SK-N-DZ (cell line): Measurements from ENCODE around the gene GHDC. TPM values are rescaled to one million over a fixed set of nuclear protein-coding genes. Genes with fewer than 3 reads are reported as not detected.
"Not testable (repeated sequence)": the region's sequence is repeated elsewhere in the genome, so short reads cannot be mapped to it uniquely, and the experiment has no call there.

Source experiments
- DNase-seq: peaks from one replicate; pipeline ENCODE4 v3.0.0-alpha.2; 2015; ENCODE audit warnings: low spot score
- polyA plus RNA-seq, 2 experiments: library from polyadenylated mRNA; depleted of rRNA; stranded (reverse); fragments of >200 nt; gene quantifications; 2 replicates each; pipeline ENCODE4 v1.2.3, GENCODE V29; 2014

GHDC gene, protein sequence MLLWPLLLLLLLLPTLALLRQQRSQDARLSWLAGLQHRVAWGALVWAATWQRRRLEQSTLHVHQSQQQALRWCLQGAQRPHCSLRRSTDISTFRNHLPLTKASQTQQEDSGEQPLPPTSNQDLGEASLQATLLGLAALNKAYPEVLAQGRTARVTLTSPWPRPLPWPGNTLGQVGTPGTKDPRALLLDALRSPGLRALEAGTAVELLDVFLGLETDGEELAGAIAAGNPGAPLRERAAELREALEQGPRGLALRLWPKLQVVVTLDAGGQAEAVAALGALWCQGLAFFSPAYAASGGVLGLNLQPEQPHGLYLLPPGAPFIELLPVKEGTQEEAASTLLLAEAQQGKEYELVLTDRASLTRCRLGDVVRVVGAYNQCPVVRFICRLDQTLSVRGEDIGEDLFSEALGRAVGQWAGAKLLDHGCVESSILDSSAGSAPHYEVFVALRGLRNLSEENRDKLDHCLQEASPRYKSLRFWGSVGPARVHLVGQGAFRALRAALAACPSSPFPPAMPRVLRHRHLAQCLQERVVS
- 38.9 and 58.1 TPM in 2 replicates for polyA plus RNA-seq (2014; cell fraction: cytosol; rRNA removed)
- 111 and 145 TPM in 2 replicates for polyA plus RNA-seq (2014; cell fraction: nucleus; rRNA removed)

DNA sequence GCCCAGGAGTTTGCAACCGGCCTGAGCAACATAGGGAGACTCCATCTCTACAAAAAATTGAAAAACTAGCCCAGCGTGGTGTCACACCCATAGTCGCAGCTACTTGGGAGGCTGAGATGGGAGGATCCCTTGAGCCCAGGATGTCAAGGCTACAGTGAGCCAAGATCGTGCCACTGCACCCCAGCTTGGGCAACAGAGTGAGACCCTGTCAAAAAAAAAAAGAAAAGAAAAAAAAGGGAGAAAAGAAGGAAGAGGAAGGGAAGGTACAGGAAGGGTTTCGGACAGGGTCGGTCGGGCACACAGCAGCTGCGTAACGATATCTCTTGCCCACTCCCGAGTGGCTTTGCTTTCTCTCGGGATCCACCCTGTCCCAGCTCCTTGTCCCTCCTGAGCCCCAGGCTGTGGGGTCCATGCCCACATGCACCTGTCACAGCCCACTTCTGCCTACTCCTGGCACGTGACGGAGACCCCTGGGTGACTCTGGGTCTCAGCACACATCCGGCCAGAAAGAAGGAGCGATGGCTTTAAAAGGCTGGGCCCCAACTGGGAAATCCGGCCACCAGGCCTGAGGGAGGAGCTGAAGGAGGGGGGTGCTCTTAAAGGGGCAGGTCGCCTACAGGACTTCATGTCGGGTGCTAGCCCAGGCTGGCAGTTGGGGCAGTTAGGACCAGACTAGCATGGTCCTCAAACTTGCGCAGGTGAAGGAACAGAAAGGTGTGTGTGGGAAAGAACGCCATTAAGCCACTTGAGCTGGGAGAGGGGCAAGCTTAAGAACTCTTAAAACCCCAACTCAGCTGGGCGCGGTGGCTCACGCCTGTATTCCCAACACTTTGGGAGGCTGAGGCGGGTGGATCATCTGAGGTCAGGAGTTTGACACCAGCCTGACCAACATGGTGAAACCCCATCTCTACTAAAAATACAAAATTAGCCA, at the start of gene GHDC:
GHDC (minus strand) TSS at position 526 of the 931 bp plus-strand sequence. CDS start 913 bp downstream, outside the sequence.
- peak; percentile 90 for DNase-seq

GRCh38 chr17:42243493-42243982, 49.2 kb upstream of the GHDC start:
- DNase-seq, result no peak

DNA sequence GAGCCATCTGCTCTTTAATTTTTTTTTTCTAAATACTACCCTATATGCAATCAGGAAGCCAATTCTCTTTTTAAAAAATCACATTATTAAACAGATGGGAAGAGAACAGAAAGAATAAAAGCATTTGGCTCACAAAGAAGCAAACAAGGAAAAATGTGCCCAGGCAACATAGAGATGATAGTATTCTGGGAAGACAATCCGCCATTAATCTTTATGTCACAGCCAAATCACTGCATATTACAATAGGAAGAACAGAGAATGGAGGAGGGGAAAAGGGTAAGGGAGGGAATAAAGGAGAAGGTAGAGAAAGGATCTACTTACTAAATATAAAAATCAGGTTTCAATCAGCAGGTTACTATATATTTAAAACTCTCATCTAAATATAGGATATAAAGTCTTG, 47.6 kb upstream of the GHDC start:
- DNase-seq, result no peak

- DNase-seq, result not testable (repeated sequence)
Observed at GRCh38 chr17:42240863-42241262, 46.6 kb upstream of the GHDC start.

- DNase-seq, result no peak
Observed at GRCh38 chr17:42240201-42240600, 45.9 kb upstream of the GHDC start.

- not testable (repeated sequence) for DNase-seq
Observed at GRCh38 chr17:42239576-42239975, 45.3 kb upstream of the GHDC start.

- no peak for DNase-seq
Observed at GRCh38 chr17:42236760-42237159, 42.5 kb upstream of the GHDC start.

GRCh38 chr17:42233994-42234393, 39.7 kb upstream of the GHDC start:
- DNase-seq, result no peak

DNA sequence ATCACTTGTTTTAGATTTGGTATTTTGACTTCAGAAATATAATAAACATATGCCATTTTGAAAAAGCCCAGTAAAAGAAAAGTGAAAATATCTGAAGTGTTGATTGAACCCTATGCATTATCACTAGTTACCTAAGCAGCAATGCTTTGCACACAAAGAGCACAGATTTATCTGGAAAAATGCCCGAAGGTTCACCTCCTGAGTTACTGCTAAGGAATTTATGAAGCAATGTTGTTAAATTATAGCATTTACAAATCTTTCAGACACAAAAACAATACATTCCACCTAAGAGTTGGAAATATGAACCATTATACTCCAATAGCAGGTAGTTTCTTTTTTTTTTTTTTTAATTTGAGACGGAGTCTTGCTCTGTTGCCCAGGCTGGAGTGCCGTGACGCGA, 38.9 kb upstream of the GHDC start:
- DNase-seq, result no peak

DNA sequence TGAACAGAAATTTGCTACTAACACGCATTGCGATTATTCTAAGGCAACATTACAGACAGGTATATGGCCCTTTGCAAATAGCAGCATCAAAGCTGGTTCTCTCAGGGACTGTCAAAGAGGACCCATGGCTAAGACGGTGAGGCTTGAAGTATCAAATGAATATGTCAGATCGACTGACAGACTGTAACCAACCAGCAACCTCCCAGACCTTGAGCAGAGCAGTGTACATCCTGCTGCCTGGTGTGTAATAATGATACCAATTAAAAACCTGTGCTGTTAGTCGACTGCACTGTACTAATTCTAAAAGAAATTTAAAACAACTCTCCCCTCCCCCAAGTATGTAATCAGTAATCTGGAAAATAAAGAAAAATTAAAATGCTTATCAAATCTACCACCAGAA, 35.9 kb upstream of the GHDC start:
- DNase-seq, result no peak

DNA sequence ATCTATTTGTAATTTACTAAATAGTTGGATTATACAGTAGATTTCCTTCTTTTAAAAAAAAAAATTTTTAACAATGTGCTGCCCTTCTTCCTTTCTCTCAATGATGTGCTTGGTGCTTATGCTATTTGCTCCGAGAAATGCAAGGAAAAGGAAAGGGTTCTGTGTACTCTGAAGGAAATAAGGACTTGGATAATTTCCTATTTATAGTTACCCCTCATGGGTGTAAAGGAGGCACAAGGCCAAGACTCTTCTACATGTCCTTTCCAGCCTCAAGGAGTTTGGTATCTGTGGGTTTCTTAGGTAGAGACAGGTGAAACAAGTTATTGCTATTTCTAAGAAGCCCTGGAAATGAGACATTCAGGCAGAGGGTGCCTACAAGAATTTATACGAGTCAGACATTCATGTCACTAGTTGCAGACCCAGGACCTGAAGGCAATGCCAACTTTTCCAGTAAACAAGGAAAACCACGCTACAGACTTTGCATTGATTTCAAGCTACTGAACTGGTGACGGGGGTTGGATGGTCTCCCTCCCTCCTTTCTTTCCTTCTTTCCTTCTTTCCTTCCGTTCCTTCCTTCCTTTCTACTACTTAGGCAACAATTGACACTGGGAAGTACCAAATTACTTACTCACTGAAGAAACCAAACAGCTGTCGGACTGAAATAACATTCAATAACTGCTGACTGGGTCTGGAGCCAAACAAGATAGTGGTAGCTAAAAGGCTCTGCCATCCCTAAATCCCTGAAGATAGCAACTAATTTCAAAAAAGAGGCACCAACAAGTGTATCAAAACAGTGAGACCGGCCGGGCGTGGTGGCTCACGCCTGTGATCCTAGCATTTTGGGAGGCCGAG, 33.8 kb upstream of the GHDC start:
- DNase-seq, result no peak

DNA sequence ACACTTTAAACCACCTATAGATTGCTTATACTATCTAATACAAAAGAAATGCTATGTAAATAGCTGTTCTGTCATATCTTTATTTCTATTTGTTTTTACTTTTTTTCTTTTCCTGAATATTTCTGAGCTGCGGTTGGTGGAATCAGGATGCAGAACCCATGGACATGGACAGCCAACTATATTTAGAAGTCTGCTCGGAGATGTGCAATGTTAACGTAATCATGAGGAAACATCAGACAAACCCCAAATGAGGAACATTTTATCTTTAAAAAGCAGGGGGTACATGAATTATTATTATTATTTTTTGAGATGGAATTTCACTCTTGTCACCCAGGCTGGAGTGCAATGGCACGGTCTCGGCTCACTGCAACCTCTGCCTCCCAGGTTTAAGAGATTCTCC, 31.4 kb upstream of the GHDC start:
- DNase-seq, result no peak

GRCh38 chr17:42224651-42225050, 30.4 kb upstream of the GHDC start:
- DNase-seq, result no peak

DNA sequence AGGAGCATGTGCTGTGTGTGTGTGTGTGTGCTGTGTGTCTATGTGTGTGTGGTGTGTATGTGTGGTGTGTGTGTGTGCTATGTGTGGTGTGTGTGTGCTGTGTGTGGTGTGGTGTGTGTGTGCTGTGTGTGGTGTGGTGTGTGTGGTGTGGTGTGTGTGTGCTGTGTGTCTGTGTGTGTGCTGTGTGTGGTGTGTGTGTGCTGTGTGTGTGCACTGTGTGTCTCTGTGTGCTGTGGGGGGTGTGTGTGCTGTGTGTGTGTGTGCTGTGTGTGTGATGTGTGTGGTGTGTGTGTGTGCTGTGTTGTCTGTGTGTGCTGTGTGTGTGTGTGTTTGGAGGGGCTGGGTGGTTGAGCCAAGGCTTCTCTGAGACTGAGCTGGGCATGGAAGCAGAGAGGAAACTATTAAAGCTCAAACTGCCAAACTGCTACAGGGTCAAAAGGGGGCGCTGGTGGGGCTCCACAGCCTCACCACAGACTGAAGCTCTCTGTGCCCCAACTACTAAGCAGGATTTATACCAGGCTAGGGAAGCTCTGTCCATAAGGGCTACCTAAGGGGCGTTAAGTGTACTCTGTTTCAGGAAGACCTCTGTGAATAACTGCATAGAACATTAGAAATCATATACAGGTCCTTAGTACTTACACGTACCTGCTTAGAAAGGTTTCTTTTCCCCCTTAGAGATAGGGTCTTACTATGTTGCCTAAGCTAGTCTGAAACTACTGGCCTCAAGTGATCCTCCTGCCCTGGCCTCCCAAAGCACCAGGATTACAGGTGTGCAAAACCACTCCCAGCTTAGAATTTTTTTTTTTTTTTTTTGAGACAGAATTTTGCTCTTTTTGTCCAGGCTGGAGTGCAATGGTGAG, 27.8 kb upstream of the GHDC start:
- DNase-seq, result peak; percentile 35

DNA sequence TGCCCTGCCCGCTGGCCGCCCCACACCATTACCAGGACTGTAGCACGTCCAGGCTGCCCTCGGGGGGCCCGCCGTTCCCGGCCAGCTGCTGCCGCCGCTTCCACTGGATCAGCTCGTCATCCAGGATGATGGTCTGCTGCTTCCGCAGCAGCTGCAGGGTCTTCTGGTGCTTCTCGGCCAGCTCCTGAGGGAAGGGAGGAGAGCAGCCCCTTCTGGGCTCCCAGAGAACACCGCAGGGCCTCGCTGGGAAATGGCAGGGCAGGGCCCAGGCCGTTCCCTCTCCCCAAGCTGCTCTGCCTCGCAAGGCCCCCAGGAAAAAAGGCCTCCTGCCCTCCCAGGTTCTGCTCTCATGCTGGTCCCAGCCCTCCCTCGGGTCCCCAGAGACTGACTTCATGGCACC, 25.0 kb upstream of the GHDC start:
- DNase-seq, result not testable (repeated sequence)

DNA sequence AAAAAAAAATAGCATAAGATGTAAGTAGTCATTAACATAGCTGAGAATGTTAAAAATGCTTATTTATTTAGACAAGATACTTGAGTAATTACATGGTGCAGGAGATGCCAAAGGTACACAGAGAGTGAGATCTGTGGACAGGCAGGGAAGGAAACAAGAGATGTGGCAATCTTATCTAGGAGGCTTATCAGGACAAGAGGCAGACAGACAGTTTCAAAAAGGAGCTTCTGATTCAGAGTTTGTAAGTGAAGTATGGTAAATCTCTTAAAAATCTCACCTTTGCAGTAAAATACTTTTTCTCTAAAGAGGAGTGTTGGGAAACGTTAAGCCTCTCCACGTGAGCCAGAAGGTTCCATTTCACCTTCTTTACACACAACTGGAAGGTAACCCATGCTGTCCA, 19.9 kb upstream of the GHDC start:
- DNase-seq, result no peak

GRCh38 chr17:42212382-42212781, 18.1 kb upstream of the GHDC start:
- no peak for DNase-seq

GRCh38 chr17:42211921-42212341, 17.6 kb upstream of the GHDC start:
- not testable (repeated sequence) for DNase-seq

DNA sequence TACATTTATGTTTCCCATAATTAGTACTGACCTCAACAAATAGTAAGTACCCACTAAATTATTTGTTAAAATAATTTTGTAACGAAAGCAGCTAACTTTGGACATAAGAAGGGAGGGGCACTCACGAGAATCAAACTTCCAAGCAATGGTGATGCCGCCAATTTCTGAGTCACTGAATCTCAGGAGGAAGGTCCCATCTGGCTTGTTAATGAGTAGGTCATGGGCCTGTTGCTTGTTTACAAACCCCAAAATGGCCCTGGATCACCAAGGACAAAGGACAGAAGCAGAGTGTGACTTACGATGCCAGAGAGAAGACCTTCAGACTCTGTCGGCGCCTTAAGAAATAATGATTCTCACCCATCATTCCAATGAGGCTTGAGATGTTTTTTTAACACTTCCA, 15.8 kb upstream of the GHDC start:
- DNase-seq, result no peak

GRCh38 chr17:42206153-42206612, 11.9 kb upstream of the GHDC start:
- DNase-seq, result not testable (repeated sequence)
